Heart left ventricle (tissue), 13 donors: ENCODE measurements around the gene PRKG2.

Experiments used
- CTCF ChIP-seq, 12 donors: fragments of 200-600 bp; sonication (generic) in 4 of 12; IDR thresholded peaks; one replicate each; pipeline versions ENCODE4 v1.5.0 to v1.8.0; 2018 to 2022; ENCODE audit warnings: antibody characterized with exemption in 12 of 12, mild to moderate bottlenecking in 5 of 12
- POLR2A ChIP-seq, 2 donors: fragments of 450-650 bp; IDR thresholded peaks; one replicate each; pipeline ENCODE4 v1.6.1; 2017; ENCODE audit warnings: antibody characterized with exemption in 2 of 2, mild to moderate bottlenecking in 2 of 2, moderate library complexity in 2 of 2
- donor health status: ischemic (EF 13 %, LVEDD 7.1; RV severe dilation, severe dysfunction).
- donor health status: DM: no; HTN: yes; CAD: no.
- donor health status: DM: no; HTN: no; CAD: no.
- donor health status: ischemic (EF 25% LVEDD 6.9; RV normal size, moderate dysfunction).
- donor health status: ischemic (EF 25% LVEDD 5.7; RV mildly dilated, moderate dysfunction).
- donor health status: ischemic (EF 35%, LVEDD 5.7; RV mildly dilated, moderate dysfunction).
- donor health status: nonischemic (EF 11% LVEDD 7.7; RV severe dilation, severe dysfunction).
- donor health status: DM: yes; HTN: yes; CAD: no.
- donor health status: PGD.
- donor health status: ischemic (EF 29% LVEDD 5.4; RV normal size, mild dysfunction).
- donor health status: nonischemic (EF 23%, LVEDD 6.1; RV moderate dilation, normal function).

- no peak for TF ChIP-seq CTCF (IDR thresholded peaks at IDR 0.05)
- no peak for TF ChIP-seq POLR2A (IDR thresholded peaks at IDR 0.05)
These were observed 9.7 kb downstream of the PRKG2 start for GRCh38 chr4:81205302-81205701.
